Karpas-422 (cell line): ENCODE results near the gene ONECUT1. TPM values are rescaled to one million over a fixed set of nuclear protein-coding genes. Genes with fewer than 3 reads are reported as not detected.
A peak's percentile ranks its signal among the peaks of the same experiment; 100 is the strongest.

Experiments used
- DNase-seq: peaks from one replicate; pipeline ENCODE4 v3.0.0-alpha.2; 2015
- H2AFZ ChIP-seq: fragments of 200-600 bp; sonication (generic); 2 replicates; pipeline ENCODE4 v1.6.1; 2014; ENCODE audit warnings: antibody characterized with exemption, low read length, mixed read lengths
- H3K27ac ChIP-seq: fragments of 200-600 bp; sonication (generic); 2 replicates; pipeline ENCODE4 v1.5.1; 2014; ENCODE audit warnings: mild to moderate bottlenecking, low read length, moderate library complexity
- H3K27me3 ChIP-seq: fragments of 200-600 bp; sonication (generic); 2 replicates; pipeline ENCODE4 v1.6.1; 2014; ENCODE audit warnings: low read length, mixed read lengths
- H3K36me3 ChIP-seq: fragments of 200-600 bp; sonication (generic); 2 replicates; pipeline ENCODE4 v1.6.1; 2014; ENCODE audit warnings: low read length, mixed read lengths; ENCODE audit not compliant: insufficient read depth
- H3K4me1 ChIP-seq: fragments of 200-600 bp; sonication (generic); 2 replicates; pipeline ENCODE4 v1.6.1; 2014; ENCODE audit warnings: mild to moderate bottlenecking, low read length, mixed read lengths
- H3K4me2 ChIP-seq: fragments of 200-600 bp; sonication (generic); 2 replicates; pipeline ENCODE4 v1.6.1; 2014; ENCODE audit warnings: low read length, low read depth, mild to moderate bottlenecking; ENCODE audit not compliant: poor library complexity, severe bottlenecking
- H3K4me3 ChIP-seq: fragments of 200-600 bp; sonication (generic); 2 replicates; pipeline ENCODE4 v1.5.1; 2014; ENCODE audit warnings: mild to moderate bottlenecking, antibody characterized with exemption, low read length, mixed read lengths
- H3K79me2 ChIP-seq: fragments of 200-600 bp; sonication (generic); 2 replicates; pipeline ENCODE4 v1.6.1; 2014; ENCODE audit warnings: mild to moderate bottlenecking, low read length, mixed read lengths
- H3K9ac ChIP-seq: fragments of 200-600 bp; sonication (generic); 2 replicates; pipeline ENCODE4 v1.6.0; 2014; ENCODE audit warnings: low read length
- H3K9me2 ChIP-seq: fragments of 200-600 bp; sonication (generic), shearing (Covaris generic); replicated peaks from 2 replicates; pipeline ENCODE4 v1.6.0; 2014; ENCODE audit warnings: mild to moderate bottlenecking, low read length, moderate library complexity; ENCODE audit not compliant: insufficient read depth
- H3K9me3 ChIP-seq: fragments of 300-700, 200-600 bp; sonication (generic); 2 replicates; pipeline ENCODE4 v1.6.1; 2014; ENCODE audit warnings: low read length, mixed read lengths
- H4K20me1 ChIP-seq: fragments of 200-600 bp; sonication (generic); 2 replicates; pipeline ENCODE4 v1.6.1; 2014; ENCODE audit warnings: mild to moderate bottlenecking, antibody characterized with exemption, low read length, low read depth; ENCODE audit not compliant: insufficient read depth
- total RNA-seq: library from RNA; depleted of rRNA; stranded (reverse); fragments of >200 nt; shearing (Covaris generic); gene quantifications from 2 replicates; pipeline ENCODE4 v1.2.3, GENCODE V29; 2014; ENCODE audit warnings: low replicate concordance

ONECUT1 gene
- total RNA-seq, 1 experiment from 2014 or later = 0.45 TPM

- peak overlapping the region; percentile 8; the same call in 1 of the 2 replicates for H3K27ac ChIP-seq
- peak overlapping the region; percentile 66 for H3K4me2 ChIP-seq
- H3K4me3 ChIP-seq = peak overlapping the region; percentile 39; the same call in 1 of the 2 replicates
- peaks cover 24% of the 10 kb centered on the region for H3K4me1 ChIP-seq
- H3K36me3 ChIP-seq = no peaks in the 10 kb centered on the region
- H3K9me2 ChIP-seq = no peaks in the 10 kb centered on the region
- H3K79me2 ChIP-seq = no peaks in the 10 kb centered on the region
- no peaks in the 10 kb centered on the region for H3K9me3 ChIP-seq
- peak overlapping the region; percentile 33 for H3K9ac ChIP-seq
- peak; percentile 87 for DNase-seq
- no peaks in the 10 kb centered on the region for H4K20me1 ChIP-seq
- no peaks in the 10 kb centered on the region for H3K27me3 ChIP-seq
- H2AFZ ChIP-seq = peak overlapping the region; percentile 82
These were observed 9.8 kb downstream of the ONECUT1 start for GRCh38 chr15:52780172-52780980.

GRCh38 chr15:52778457-52778856 is 11.7 kb downstream of the ONECUT1 start:
- Histone ChIP-seq H4K20me1 (no peaks in the 10 kb centered on the region), H3K4me1 (peaks cover 24% of the 10 kb centered on the region), H3K9ac (no peak overlapping the region), H3K9me3 (no peaks in the 10 kb centered on the region), H3K27ac (no peak overlapping the region), H3K27me3 (no peaks in the 10 kb centered on the region), H3K9me2 (no peaks in the 10 kb centered on the region), H2AFZ (no peak overlapping the region), H3K36me3 (no peaks in the 10 kb centered on the region), H3K4me2 (no peak overlapping the region), H3K4me3 (no peak overlapping the region), H3K79me2 (no peaks in the 10 kb centered on the region)
- no peak for DNase-seq

- H3K4me3 ChIP-seq = 0 out of 2 replicates have a peak overlapping the region, but pooled peaks have one; percentile 17
These were observed 17.4 kb downstream of the ONECUT1 start for GRCh38 chr15:52772766-52773165.

GRCh38 chr15:52765785-52766184 is 24.4 kb downstream of the ONECUT1 start:
- Histone ChIP-seq H3K9ac (no peak overlapping the region), H3K4me1 (no peaks in the 10 kb centered on the region), H2AFZ (no peak overlapping the region), H3K4me3 (no peak overlapping the region), H3K36me3 (no peaks in the 10 kb centered on the region), H3K27ac (no peak overlapping the region), H3K79me2 (no peaks in the 10 kb centered on the region), H3K4me2 (no peak overlapping the region), H3K27me3 (no peaks in the 10 kb centered on the region), H4K20me1 (no peaks in the 10 kb centered on the region), H3K9me3 (no peaks in the 10 kb centered on the region), H3K9me2 (no peaks in the 10 kb centered on the region)
- DNase-seq = no peak

More at GRCh38 chr15:52772766-52773165, 17.4 kb downstream of the ONECUT1 start:
- Histone ChIP-seq H4K20me1 (no peaks in the 10 kb centered on the region), H3K27me3 (no peaks in the 10 kb centered on the region), H3K4me1 (peaks cover 5% of the 10 kb centered on the region), H3K4me2 (no peak overlapping the region), H3K9ac (peak overlapping the region; percentile 20; the same call in 1 of the 2 replicates), H3K79me2 (no peaks in the 10 kb centered on the region), H2AFZ (peak overlapping the region; percentile 70; the same call in 1 of the 2 replicates), H3K9me3 (no peaks in the 10 kb centered on the region), H3K9me2 (no peaks in the 10 kb centered on the region), H3K27ac (no peak overlapping the region), H3K36me3 (no peaks in the 10 kb centered on the region)
- DNase-seq = no peak

- H3K27ac ChIP-seq = no peak overlapping the region
- H3K9me3 ChIP-seq = no peaks in the 10 kb centered on the region
- H3K4me1 ChIP-seq = no peaks in the 10 kb centered on the region
- no peaks in the 10 kb centered on the region for H4K20me1 ChIP-seq
- no peak for DNase-seq
- H2AFZ ChIP-seq = no peak overlapping the region
- no peaks in the 10 kb centered on the region for H3K27me3 ChIP-seq
- H3K4me3 ChIP-seq = no peak overlapping the region
- no peak overlapping the region for H3K4me2 ChIP-seq
- H3K79me2 ChIP-seq = no peaks in the 10 kb centered on the region
- no peak overlapping the region for H3K9ac ChIP-seq
- no peaks in the 10 kb centered on the region for H3K36me3 ChIP-seq
- H3K9me2 ChIP-seq = no peaks in the 10 kb centered on the region
These were observed 25.4 kb downstream of the ONECUT1 start for GRCh38 chr15:52764731-52765130.

GRCh38 chr15:52762621-52763020 is 27.5 kb downstream of the ONECUT1 start:
- Histone ChIP-seq H2AFZ (no peak overlapping the region), H4K20me1 (no peaks in the 10 kb centered on the region)
- no peak for DNase-seq

GRCh38 chr15:52760562-52760961 is 29.6 kb downstream of the ONECUT1 start:
- Histone ChIP-seq H3K4me1 (no peaks in the 10 kb centered on the region), H4K20me1 (no peaks in the 10 kb centered on the region), H3K9me3 (no peaks in the 10 kb centered on the region), H3K27ac (no peak overlapping the region), H2AFZ (no peak overlapping the region), H3K9ac (no peak overlapping the region), H3K27me3 (no peaks in the 10 kb centered on the region), H3K36me3 (no peaks in the 10 kb centered on the region), H3K4me2 (no peak overlapping the region), H3K79me2 (no peaks in the 10 kb centered on the region), H3K9me2 (no peaks in the 10 kb centered on the region), H3K4me3 (no peak overlapping the region)
- no peak for DNase-seq

More at GRCh38 chr15:52762621-52763020, 27.5 kb downstream of the ONECUT1 start:
- no peak overlapping the region for H3K9ac ChIP-seq
- no peaks in the 10 kb centered on the region for H3K27me3 ChIP-seq
- H3K9me2 ChIP-seq = no peaks in the 10 kb centered on the region
- no peaks in the 10 kb centered on the region for H3K36me3 ChIP-seq
- H3K27ac ChIP-seq = no peak overlapping the region
- H3K79me2 ChIP-seq = no peaks in the 10 kb centered on the region
- H3K4me2 ChIP-seq = no peak overlapping the region
- no peaks in the 10 kb centered on the region for H3K4me1 ChIP-seq
- no peak overlapping the region for H3K4me3 ChIP-seq
- no peaks in the 10 kb centered on the region for H3K9me3 ChIP-seq

GRCh38 chr15:52759969-52760368 is 30.2 kb downstream of the ONECUT1 start:
- H3K4me3 ChIP-seq = no peak overlapping the region
- no peaks in the 10 kb centered on the region for H4K20me1 ChIP-seq
- H3K27ac ChIP-seq = no peak overlapping the region
- H3K79me2 ChIP-seq = no peaks in the 10 kb centered on the region
- no peaks in the 10 kb centered on the region for H3K9me3 ChIP-seq
- no peak overlapping the region for H3K9ac ChIP-seq
- H3K9me2 ChIP-seq = no peaks in the 10 kb centered on the region
- H3K27me3 ChIP-seq = no peaks in the 10 kb centered on the region
- H3K4me2 ChIP-seq = no peak overlapping the region
- DNase-seq = no peak
- no peaks in the 10 kb centered on the region for H3K36me3 ChIP-seq
- no peak overlapping the region for H2AFZ ChIP-seq
- H3K4me1 ChIP-seq = no peaks in the 10 kb centered on the region
